Testis (tissue), 3 donors: Measurements from ENCODE around the gene NAP1L4. TPM values are rescaled to one million over a fixed set of nuclear protein-coding genes. Genes with fewer than 3 reads are reported as not detected.
A peak's percentile ranks its signal among the peaks of the same experiment; 100 is the strongest.

Experiments used
- DNase-seq: peaks from one replicate; pipeline ENCODE4 v3.0.0-alpha.2; 2019
- H3K27ac ChIP-seq, 2 donors: fragments of 200-600 bp; sonication (generic); one replicate each; pipeline ENCODE4 v1.5.1; 2019
- H3K27me3 ChIP-seq: fragments of 200-600 bp; sonication (generic); one replicate; pipeline ENCODE4 v1.5.1; 2019
- H3K36me3 ChIP-seq: fragments of 200-600 bp; sonication (generic); one replicate; pipeline ENCODE4 v1.5.1; 2017; ENCODE audit warnings: low read depth; ENCODE audit errors: missing control alignments
- H3K4me1 ChIP-seq: fragments of 200-600 bp; sonication (generic); one replicate; pipeline ENCODE4 v1.5.1; 2019
- H3K4me3 ChIP-seq, 2 donors: fragments of 200-600 bp; sonication (generic); one replicate each; pipeline ENCODE4 v1.5.1; 2017 to 2019
- H3K9me3 ChIP-seq: fragments of 200-600 bp; sonication (generic); one replicate; pipeline ENCODE4 v1.5.1; 2017
- CTCF ChIP-seq, 3 experiments: fragments of 450-650 bp in 2 of 3; fragments of 200-600 bp in 1 of 3; sonication (generic) in 1 of 3; IDR thresholded peaks; one replicate each; pipeline ENCODE4 v1.5.1; 2016 to 2019; ENCODE audit warnings: antibody characterized with exemption in 3 of 3, mild to moderate bottlenecking in 2 of 3, moderate library complexity in 1 of 3
- POLR2A ChIP-seq: fragments of 450-650 bp; IDR thresholded peaks from one replicate; pipeline ENCODE4 v1.6.1; 2017; ENCODE audit warnings: antibody characterized with exemption, mild to moderate bottlenecking, moderate library complexity
- WGBS, 2 donors: methylation state at CpG; one replicate each; pipeline ENCODE4 v1.1.5; 2018; 5-methylcytosine and 5-hydroxymethylcytosine counted together
- intact Hi-C: fragments of 100-400 bp; cut with DNase I; formaldehyde crosslinking; loops from one replicate; pipeline ENCODE4 v1.15.1; 2023; ENCODE audit warnings: low total_unique reads
- polyA plus RNA-seq: library from polyadenylated mRNA; stranded (reverse); fragments of 350-450 nt; fragmentation: Illumina TruSeq; extraction: RNeasy Lipid Tissue Mini Kit (QIAGEN cat#74804); gene quantifications from one replicate; pipeline ENCODE4 v1.2.3, GENCODE V29; 2014; ENCODE audit warnings: low read depth, low replicate concordance; ENCODE audit not compliant: insufficient read depth
- total RNA-seq, 2 donors: library from RNA; depleted of rRNA; stranded (reverse); fragments of >200 nt; gene quantifications; one replicate each; pipeline ENCODE4 v1.2.3, GENCODE V29; 2016

The NAP1L4 gene
- total and polyA plus RNA-seq, 3 donors from 2014 or later: 165 to 208 (median 206) TPM

- DNase-seq: no peak
- intact Hi-C loops: no loop called here
- TF ChIP-seq CTCF (IDR thresholded peaks at IDR 0.05) (no peak), POLR2A (no peak)
- H3K9me3 ChIP-seq: no peaks in the 10 kb centered on the region
- peak overlapping the region; percentile 34 to 50 for H3K4me3 ChIP-seq
- H3K36me3 ChIP-seq: no peaks in the 10 kb centered on the region
- peak overlapping the region in 1 of 2 donors; percentile 14 for H3K27ac ChIP-seq
- H3K27me3 ChIP-seq: no peaks in the 10 kb centered on the region
- H3K4me1 ChIP-seq: peaks cover 12% of the 10 kb centered on the region
- WGBS, 2 donors: 2% methylated on average over 33 of the region's 48 CpGs; no CpG with 5 or more reads in 1 of the 2 donors
Observed at GRCh38 chr11:2929531-2929949, 62.6 kb downstream of the NAP1L4 start.

GRCh38 chr11:2928605-2929530 is 63.3 kb downstream of the NAP1L4 start, which contains the start of gene PHLDA2:
Gene PHLDA2 (minus strand): TSS chr11:2929420. CDS start chr11:2929364, 56 bp downstream.
- DNase-seq: peak; percentile 42
- peak within 1 kb of the TSS in 1 of 2 donors; percentile 14 for H3K27ac ChIP-seq
- intact Hi-C loops: no loop called here

GRCh38 chr11:2927851-2928604 is 64.1 kb downstream of the NAP1L4 start:
- H3K4me3 ChIP-seq: peak overlapping the region; percentile 34 to 58
- no peaks in the 10 kb centered on the region for H3K9me3 ChIP-seq
- intact Hi-C loops: no loop called here
- 11 to 34% methylated on average over 15 to 25 of the region's 25 CpGs for WGBS, 2 donors
- H3K4me1 ChIP-seq: peaks cover 12% of the 10 kb centered on the region
- DNase-seq: no peak
- H3K27me3 ChIP-seq: no peaks in the 10 kb centered on the region
- no peak for TF ChIP-seq POLR2A
- TF ChIP-seq CTCF (IDR thresholded peaks at IDR 0.05): no peak
- no peaks in the 10 kb centered on the region for H3K36me3 ChIP-seq
- H3K27ac ChIP-seq: no peak overlapping the region

More at GRCh38 chr11:2928605-2929530, 63.3 kb downstream of the NAP1L4 start, which contains the start of gene PHLDA2:
- WGBS, 2 donors: 0 to 3% methylated on average over 7 to 78 of the region's 113 CpGs
- TF ChIP-seq POLR2A: no peak
- H3K36me3 ChIP-seq: no peaks in the 10 kb centered on the region
- peaks cover 12% of the 10 kb centered on the region for H3K4me1 ChIP-seq
- no peaks in the 10 kb centered on the region for H3K9me3 ChIP-seq
- H3K4me3 ChIP-seq: peak within 1 kb of the TSS; percentile 34 to 58
- H3K27me3 ChIP-seq: no peaks in the 10 kb centered on the region

- TF ChIP-seq CTCF (IDR thresholded peaks at IDR 0.05) (no peak), POLR2A (no peak)
- H3K4me3 ChIP-seq: no peak overlapping the region
- WGBS, 2 donors: 80 to 88% methylated on average over 6 to 12 of the region's 12 CpGs
- H3K27me3 ChIP-seq: no peaks in the 10 kb centered on the region
- H3K36me3 ChIP-seq: no peaks in the 10 kb centered on the region
- peaks cover 12% of the 10 kb centered on the region for H3K4me1 ChIP-seq
- intact Hi-C loops: no loop called here
- DNase-seq: no peak
- H3K27ac ChIP-seq: no peak overlapping the region
- H3K9me3 ChIP-seq: no peaks in the 10 kb centered on the region
Observed at GRCh38 chr11:2927121-2927800, 64.9 kb downstream of the NAP1L4 start.
